ENCODE data around the gene MYORG.

DNA sequence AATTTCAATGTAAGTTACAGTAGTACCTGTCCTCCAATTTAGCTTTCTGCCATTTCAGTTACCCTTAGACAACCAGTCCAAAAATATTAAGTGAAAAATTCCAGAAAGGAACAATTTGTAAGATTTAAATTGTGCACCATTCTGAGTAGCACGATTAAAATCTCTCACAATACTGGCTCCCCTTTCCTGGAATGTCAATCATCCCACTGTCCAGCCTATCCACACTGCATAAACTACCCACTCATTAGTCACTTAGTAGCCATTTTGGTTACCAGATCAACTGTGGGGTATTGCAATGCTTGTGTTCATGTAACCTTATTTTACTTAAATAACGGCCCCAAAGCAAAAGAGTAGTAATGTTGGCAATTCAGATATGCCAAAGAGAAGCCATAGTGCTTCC lies 59.3 kb downstream of the MYORG start:
- TF ChIP-seq, protein P1, sequence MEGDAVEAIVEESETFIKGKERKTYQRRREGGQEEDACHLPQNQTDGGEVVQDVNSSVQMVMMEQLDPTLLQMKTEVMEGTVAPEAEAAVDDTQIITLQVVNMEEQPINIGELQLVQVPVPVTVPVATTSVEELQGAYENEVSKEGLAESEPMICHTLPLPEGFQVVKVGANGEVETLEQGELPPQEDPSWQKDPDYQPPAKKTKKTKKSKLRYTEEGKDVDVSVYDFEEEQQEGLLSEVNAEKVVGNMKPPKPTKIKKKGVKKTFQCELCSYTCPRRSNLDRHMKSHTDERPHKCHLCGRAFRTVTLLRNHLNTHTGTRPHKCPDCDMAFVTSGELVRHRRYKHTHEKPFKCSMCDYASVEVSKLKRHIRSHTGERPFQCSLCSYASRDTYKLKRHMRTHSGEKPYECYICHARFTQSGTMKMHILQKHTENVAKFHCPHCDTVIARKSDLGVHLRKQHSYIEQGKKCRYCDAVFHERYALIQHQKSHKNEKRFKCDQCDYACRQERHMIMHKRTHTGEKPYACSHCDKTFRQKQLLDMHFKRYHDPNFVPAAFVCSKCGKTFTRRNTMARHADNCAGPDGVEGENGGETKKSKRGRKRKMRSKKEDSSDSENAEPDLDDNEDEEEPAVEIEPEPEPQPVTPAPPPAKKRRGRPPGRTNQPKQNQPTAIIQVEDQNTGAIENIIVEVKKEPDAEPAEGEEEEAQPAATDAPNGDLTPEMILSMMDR (IDR thresholded peaks at IDR 0.05; ENCODE audit: low read depth, low read length), result no peak
- TF ChIP-seq EZH2phosphoT487 (IDR thresholded peaks at IDR 0.05; ENCODE audit: low read depth), result no peak
